ENCODE measurements around the gene RHEX.
"Not testable (repeated sequence)": the region's sequence is repeated elsewhere in the genome, so short reads cannot be mapped to it uniquely, and the experiment has no call there.

RHEX gene

DNA sequence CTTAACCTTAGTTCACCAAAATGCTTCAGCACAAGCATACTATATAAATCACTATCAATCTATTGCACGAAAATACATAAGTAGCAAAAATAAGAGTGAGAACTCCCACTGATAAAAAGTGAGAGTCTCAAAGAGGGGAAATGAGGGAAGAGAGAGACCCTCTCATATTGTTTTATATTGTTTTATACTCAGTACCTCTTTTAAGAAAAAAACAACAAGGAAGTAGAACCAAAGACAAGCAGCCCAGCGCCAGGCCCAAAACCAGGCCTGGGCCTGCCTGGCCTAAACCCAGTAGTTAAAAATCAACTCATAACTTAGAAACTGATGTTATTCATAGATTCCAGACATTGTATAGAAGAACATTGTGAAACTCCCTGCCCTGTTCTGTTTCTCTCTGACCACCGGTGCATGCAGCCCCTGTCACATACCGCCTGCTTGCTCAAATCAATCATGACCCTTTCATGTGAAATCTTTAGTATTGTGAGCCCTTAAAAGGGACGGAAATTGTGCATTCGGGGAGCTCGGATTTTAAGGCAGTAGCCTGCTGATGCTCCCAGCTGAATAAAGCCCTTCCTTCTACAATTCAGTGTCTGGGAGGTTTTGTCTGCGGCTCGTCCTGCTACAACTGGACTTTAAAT is 5.4 kb downstream of the RHEX start:
- not testable (repeated sequence) for FAIRE-seq; DNase-seq (ENCODE audit: low spot score)

DNA sequence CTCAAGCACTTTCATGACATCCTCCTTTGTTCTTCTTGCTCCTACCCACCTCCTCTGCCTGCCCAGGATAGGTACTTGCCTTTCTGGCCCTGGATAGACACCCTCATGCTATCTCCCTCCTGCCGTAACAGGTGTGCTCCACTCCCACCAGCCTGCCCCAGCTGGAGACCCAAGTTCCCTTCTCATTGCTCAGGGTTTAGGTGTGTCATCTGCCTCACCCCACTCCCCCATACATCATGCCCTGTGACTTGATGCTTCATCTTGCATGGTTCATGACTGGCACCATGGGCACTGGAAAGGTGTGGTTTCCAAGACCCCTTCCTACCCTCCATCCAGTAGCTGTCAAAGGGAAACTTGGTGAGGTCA is 5.9 kb downstream of the RHEX start:
- no peak for DNase-seq (ENCODE audit: low spot score)
- FAIRE-seq: no peak

DNA sequence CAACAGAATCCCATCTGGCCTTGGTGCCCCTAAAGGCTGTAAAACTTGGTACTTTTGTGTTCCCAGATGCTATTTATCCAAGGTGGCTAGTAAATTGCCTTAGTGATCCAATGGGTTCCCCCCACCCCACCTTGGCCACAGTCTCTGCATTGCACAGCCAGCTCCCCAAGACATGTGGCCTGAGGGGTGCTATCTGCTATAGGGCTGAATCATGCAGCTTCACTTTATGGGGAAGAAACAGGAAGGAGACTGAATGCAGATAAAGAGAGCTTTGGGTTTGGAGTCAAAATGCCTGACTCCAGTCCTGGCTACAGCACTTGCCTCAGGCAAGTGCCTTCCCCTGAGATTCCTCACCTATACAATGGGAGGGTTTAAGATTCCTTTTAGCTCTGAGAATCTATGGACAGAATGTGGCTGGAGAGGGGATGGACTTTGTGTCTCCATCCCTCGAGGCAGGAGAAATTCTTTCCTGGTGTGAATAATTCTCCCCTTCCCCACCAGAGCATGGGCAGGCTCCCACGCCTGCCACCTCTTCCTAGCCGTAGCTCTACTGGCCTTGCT is 6.5 kb downstream of the RHEX start:
- FAIRE-seq (no peak), DNase-seq (ENCODE audit: low spot score) (no peak)

DNA sequence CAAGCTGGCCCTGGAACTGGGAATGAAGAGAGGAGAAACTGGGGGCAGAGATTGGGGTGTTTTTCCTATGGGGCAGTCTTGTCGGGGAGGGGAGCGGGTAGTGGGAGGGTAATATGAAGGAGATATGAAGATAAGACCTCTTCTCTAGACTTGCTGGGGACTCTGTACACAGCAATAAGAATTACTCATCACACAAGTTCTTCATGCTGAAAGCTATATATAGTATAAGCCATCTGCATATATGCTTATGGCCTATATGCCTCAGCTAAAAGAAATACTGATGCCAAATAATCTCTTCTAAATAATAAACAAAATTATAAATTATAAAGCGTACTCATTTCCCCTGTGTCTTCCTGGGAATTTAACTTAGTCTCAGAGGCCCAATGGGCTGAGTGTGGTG is 7.9 kb downstream of the RHEX start:
- DNase-seq (ENCODE audit: low spot score): no peak
- FAIRE-seq: no peak

DNA sequence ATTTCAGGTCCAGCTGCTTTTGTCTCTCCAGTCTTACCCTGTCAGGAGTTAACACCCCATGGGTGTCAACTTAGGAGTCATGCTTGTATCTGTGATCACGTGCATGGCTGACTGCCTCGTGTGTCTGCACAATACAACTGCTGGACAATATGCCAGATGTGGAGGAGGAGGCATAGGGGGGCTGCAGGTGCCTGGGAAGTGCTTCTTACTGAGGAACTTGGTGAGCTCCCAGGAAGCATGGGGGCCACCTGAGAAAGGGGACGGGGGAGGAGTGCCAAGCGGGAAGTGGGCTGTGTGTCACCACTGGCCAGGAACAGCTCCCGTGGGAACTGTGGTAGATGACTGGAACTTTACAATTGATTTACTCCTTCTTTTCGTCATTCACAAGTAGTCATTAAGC is 9.5 kb downstream of the RHEX start:
- no peak for DNase-seq (ENCODE audit: low spot score)
- no peak for FAIRE-seq

DNA sequence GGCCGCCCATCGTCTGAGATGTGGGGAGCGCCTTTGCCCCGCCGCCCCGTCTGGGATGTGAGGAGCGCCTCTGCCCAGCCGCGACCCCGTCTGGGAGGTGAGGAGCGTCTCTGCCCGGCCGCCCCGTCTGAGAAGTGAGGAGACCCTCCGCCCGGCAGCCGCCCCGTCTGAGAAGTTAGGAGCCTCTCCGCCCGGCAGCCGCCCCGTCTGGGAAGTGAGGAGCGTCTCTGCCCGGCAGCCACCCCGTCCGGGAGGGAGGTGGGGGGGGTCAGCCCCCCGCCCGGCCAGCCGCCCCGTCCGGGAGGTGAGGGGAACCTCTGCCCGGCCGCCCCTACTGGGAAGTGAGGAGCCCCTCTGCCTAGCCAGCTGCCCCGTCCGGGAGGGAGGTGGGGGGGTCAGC is 11.0 kb downstream of the RHEX start:
- FAIRE-seq; DNase-seq (ENCODE audit: low spot score): not testable (repeated sequence)

DNA sequence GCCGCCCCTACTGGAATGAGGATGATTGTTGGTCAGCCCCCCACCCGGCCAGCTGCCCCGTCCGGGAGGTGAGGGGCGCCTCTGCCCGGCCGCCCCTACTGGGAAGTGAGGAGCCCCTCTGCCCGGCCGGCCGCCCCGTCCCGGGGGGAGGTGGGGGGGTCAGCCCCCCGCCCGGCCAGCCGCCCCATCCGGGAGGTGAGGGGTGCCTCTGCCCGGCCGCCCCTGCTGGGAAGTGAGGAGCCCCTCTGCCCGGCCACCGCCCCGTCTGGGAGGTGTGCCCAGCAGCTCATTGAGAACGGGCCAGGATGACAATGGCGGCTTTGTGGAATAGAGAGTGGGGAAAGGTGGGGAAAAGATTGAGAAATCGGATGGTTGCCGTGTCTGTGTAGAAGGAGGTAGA is 11.5 kb downstream of the RHEX start:
- FAIRE-seq; DNase-seq (ENCODE audit: low spot score): not testable (repeated sequence)

DNA sequence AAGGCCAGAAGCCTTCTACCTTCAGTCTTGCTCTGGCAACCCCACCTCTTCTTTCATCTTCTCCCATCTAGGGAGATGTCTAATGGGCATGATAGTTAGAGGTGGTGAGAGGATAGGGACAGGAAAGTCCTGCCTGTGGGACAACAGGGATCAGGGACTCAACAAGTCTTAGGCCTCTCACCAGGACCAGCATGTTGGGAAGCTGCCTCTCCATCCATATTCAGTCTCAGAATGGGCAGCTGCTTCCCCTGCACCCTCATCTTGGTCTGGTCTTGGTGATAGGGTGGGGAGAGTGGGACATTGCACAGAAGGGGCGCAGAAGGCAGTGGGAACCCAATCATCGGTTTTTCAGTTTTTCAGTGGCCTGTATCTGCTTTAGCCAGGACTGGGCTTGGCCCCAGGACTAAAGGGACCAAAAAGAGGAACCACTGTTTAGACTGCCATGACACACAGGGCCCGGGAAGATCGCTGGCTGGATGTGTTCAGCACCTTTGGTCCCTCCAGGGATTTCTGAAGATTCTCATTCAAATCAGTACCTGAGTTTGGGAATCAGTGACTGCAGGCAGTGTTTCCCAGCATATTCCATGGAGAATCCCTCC is 12.7 kb downstream of the RHEX start:
- FAIRE-seq (no peak), DNase-seq (ENCODE audit: low spot score) (no peak)

DNA sequence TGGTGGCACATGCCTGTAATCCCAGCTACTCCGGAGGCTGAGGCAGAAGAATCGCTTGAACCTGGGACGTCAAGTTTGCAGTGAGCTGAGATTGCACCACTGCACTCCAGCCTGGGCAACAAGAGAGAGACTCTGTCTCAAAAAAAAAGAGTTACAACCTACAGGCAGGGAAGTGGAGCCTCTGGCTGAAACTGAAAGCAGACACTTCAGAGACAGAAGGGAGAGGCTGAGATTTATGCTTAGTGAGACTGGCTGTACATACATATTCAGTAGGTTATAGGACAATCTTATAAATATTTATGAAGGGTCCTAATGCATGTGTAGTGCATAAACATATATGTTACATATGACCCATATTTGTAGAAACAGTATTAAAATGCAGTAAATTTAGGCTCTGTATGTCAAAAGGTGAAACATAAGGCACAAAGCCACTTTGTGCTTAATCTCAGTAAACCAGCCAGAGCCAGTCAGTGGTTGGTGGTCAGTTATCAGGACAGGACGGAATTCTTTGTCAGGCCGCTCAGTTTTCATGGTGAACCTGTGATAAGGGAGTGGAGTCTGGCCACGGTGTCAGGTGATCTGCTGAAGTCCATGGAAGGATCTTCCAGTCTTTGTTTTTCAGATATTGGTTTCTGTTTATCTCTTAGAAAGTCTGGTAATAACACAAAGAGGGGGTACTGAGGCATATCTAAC is 13.7 kb downstream of the RHEX start:
- no peak for FAIRE-seq
- DNase-seq (ENCODE audit: low spot score): no peak

DNA sequence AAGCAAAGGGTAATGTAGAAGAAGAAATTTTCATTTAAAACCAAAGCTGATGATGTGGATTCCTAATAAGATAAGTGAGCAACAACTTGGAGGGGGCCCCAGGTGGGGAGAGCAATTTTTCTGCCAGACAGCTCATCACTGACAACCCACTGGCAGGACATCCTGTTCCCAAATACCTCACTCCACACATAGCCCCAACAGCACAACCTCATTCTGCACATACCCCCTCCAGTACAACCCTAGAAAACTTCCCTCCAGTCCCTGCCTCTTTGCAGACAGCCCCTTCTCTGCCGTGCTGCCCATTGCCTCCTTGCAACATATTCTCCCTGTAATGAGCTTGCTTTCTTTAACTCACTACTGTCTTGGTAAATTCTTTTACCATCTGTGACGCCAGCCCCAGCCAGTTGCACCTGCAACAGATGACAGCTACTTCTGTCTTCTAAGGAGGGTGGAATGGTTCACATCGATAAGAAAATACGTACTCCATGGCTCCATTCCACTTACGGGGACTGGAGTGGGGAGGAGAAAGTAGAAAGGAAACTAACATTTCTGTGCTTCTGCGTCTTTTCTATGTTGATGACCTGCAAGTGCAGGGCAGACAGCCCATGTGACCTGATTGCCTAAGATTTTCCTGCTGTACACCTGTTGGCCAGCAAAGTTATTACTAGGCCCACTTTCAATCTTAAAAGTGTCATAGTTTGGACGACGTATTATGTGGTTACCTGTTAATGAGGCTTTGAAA is 14.7 kb downstream of the RHEX start:
- no peak for DNase-seq (ENCODE audit: low spot score)
- no peak for FAIRE-seq

DNA sequence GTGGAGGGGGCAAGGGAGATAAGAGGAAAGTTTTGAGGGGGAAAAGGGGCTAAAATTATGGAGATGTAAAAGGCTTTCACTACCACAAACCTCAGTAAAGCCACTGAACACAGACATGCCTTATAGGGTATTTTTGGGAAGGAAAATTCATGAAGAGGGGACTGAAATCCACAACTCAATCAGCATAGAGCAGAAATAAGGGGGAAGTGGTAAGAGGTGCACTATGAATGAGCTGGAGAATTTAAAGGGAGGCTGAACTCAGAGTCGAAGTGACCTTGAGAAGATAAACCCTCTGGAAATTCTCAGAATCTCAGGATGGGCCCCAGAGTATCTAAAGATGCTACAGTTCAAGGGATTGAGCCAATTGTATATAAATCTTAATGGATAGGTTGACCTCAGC is 15.3 kb downstream of the RHEX start:
- DNase-seq (ENCODE audit: low spot score) (no peak), FAIRE-seq (no peak)

DNA sequence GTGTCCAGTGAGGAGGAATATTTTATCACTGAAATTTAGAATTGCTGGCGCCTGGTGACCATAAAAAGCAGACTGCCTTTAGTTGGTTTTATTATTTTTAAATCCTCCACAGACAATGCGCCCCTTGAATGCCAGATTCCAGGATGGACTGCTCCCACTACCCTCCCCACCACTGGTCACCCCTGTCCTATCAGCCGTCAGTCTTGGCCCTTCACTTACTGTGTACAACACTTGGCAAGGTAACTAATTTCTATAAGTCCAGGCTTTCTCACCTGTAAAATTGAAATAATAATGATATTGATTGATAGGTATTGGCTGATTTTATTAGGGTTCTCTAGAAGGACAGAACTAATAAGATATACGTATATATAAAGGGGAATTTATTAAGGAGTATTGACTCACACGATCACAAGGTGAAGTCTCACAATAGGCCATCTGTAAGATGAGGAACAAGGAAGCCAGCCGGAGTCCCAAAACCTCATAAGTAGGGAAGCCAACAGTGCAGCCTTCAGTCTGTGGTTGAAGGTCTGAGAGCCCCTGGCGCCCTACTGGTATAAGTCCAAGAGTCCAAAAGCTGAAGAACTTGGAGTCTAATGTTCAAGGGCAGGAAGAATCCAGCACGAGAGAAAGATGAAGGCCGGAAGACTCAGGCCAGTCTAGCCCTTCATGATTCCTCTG is 17.8 kb downstream of the RHEX start:
- no peak for DNase-seq (ENCODE audit: low spot score)
- no peak for FAIRE-seq

DNA sequence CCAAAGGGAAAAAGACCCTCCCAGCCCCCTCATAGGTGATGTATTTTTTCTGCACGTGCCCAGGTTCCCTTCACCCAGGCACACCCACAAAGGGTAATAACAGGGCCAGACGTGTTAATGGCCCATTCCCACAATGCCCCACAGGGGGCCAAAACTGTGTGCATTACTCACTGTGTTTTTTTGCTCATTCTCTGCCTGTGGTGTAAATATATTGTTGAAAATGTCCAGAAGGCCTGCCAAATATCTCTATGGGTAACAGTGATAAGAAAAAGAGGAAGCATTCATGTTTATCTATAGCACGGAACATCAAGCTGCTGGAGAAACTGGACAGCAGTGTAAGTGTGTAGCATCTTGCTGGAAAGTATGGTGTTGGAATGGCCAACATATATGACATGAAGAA is 21.9 kb downstream of the RHEX start:
- no peak for DNase-seq (ENCODE audit: low spot score)
- FAIRE-seq: no peak

DNA sequence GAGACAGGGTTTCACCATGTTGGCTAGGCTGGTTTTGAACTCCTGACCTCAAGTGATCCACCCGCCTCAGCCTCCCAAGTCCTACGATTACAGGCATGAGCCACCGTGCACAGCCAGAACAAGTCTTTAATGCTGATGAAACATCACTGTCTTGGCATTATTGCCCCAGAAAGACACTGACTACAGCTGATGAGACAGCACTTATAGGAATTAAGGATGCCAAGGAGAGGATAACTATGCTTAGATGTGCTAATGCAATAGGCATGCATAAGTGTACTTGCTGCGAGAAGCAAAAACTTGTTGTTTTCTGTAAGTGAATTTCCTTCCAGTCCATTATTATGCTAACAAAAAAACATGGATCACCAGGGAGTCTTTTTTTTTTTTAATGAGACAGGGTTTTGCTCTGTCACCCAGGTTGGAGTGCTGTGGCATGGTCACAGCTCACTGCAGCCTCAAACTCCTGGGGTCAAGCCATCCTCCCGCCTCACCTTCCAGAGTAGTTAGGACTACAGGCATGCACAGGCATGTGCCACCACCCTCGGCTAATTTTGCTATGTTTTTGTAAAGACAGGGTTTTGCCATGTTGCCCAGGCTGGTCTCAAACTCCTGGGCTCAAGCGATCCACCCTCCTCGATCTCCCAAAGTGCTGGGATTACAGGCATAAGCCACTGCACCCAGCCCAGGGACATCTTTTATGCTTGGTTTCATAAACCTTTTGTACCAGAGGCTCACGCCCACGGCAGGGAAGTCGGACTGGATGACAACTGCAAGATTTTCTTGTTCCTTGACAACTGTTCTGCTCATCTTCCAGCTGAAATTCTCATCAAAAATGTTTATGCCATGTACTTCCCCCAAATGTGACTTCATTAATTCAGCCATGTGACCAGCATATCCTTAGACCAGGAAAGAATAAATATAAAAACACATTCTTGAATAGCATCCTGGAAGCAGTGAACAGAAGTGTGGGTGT is 23.1 kb downstream of the RHEX start:
- FAIRE-seq (no peak), DNase-seq (ENCODE audit: low spot score) (no peak)

DNA sequence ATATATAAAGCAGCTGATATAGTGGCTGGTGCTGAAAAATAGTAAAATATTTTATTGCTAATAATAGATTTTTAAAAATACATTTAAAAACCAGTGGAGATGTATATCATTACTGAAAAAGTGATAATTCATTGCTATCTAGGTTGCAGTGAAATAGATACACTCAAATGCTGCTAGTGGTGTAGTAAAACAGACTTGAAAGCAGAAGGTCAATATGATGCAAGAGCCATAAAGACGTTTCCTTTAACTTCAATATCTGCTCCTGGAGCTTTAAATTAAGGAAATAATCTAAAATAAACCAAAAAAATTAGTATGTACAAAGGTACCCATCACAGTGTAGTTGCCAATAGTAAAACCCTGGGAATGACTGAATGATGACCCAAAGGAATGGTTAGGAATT is 26.2 kb downstream of the RHEX start:
- DNase-seq (ENCODE audit: low spot score): no peak
- no peak for FAIRE-seq

DNA sequence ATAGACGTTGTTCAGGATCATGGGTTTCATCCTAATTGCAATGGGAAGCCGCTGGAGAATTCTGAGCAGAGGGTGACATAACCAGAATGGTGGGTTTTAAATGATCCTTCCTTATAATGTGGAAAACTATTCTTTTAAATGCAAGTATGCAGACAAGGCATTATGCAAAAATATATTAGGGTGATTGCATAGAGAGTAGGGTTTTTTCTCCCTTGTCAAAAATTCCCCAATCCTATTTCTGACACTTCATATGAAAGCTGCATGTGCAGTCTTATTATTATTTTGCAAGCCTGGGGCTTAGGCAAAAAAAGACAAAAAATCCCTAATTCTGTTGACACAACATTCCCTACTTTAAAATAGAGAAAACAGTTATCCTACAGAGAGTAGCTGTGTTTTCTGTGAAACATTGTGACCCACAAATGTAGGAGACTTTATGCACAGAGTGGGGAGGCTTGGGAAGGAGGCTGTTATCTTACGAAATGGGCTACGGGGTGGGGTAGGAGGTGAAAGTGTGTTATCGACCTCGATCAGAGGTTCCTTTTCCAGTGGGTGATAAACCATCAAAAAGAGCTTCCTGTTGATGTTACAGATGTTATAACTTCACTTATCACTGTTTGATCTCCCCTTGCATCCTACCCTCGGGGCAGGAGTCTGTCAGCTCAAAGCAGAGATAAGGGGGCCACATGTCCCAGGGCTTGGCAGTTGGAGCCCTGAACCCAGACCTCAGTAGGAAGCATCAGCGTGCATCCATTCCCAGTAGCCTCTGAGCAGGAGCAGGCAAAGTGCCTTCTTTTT is 27.2 kb downstream of the RHEX start:
- DNase-seq (ENCODE audit: low spot score) (no peak), FAIRE-seq (no peak)

DNA sequence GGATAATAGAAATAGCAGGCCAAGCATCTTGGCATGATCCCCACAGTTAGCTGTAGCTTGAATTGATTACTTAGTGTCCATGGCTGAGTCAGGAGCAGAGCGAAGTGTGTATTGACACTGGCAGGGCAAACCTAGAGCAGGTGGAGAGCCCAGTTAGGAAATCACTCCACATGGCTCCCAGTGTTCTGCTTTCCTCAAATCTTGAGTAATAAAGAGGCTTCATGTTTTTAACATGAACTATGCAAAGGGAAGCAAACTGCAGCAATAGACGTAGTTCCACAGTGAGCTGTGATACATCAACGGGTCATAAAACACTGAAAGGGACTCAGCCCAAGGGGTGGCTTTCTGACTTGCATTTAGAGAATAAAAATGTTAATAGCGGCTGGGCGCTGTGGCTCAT is 28.9 kb downstream of the RHEX start:
- DNase-seq (ENCODE audit: low spot score) (no peak), FAIRE-seq (no peak)

DNA sequence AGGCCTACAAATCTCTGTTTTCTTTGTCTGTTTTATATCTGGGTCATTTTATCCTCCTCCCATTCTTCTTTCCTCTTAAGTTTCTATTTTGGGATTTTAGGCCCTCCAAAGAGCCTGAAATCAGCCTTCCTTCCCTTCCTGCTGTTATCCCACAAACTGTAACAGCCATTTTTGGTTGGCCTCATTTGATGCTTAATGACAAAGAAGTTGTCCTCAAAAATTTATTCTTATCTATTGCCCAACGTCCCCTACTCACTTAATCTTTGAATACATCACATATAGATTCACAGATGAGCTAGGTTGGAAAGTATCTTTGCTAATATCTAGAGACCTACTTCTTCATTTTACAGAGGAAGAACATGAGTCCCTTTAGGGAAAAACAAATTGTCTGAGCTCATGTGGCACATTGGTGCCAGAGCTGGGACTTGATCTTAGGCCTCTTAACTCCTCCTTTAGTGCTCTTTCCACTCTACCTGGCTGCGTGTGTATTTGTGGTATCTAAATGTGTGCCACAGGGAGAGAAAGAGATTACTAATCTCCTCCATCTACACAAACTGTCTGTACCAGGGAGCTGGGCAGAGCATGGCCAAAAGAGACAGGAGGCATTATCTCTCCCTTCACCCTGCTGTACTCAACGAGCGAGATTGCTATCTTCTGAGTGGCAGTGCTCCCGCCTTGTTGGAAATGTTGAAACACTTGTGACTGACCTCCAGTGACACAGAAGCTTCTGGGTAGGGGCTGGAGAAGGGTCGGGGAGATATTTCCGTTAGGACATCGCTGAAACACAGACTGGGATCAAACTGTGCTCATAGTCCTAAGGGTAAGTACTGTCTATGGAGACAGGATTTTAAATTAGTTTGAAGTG is 30.1 kb downstream of the RHEX start:
- DNase-seq (ENCODE audit: low spot score) (no peak), FAIRE-seq (no peak)

DNA sequence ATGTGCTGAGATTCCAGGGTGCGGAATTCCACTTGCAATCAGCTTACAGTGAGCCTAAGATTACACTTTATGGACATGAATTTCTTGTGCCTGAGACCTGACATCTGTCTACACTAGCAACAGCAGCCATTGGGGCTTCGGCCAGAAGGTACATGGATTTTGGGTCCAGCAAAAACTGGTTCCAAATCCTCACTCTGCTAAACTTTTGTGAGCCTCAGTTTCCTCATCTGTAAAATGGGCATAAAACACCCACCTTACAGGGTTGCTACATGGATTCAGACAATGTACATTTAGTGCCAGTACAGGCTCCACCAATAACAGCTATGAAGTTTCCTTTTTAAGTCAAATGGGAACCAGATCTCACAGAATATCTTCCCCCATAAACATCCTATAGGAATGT is 30.8 kb downstream of the RHEX start:
- no peak for DNase-seq (ENCODE audit: low spot score)

More for the DNA sequence above, 30.8 kb downstream of the RHEX start:
- FAIRE-seq: no peak

All from urothelium cell line (cell line).